ENCODE results near the gene C22orf31. TPM values are rescaled to one million over a fixed set of nuclear protein-coding genes. Genes with fewer than 3 reads are reported as not detected.

The C22orf31 gene
- total RNA-seq, 1 experiment from 2014 or later, result not detected

- Histone ChIP-seq H3K23ac (ENCODE audit: insufficient read length, low read depth, low read length) (no peak overlapping the region), H4K8ac (replicated peaks; ENCODE audit: insufficient read length, low read depth, low read length) (no peak overlapping the region), H3K9me3 (ENCODE audit: control insufficient read depth, low read depth, low read length) (no peaks in the 10 kb centered on the region), H2BK12ac (ENCODE audit: insufficient read length, low read depth, low read length) (no peak overlapping the region), H3K27me3 (ENCODE audit: insufficient read depth, low read length) (no peaks in the 10 kb centered on the region; the same call in 1 of the 2 replicates), H3K18ac (ENCODE audit: insufficient read length, low read depth, low read length) (no peak overlapping the region), H3K56ac (ENCODE audit: insufficient read length, low read depth, low read length) (no peak overlapping the region), H2BK5ac (ENCODE audit: insufficient read length, low read length) (no peak overlapping the region), H3K4me2 (ENCODE audit: insufficient read depth, insufficient read length, low read length) (no peak overlapping the region), H3K79me1 (ENCODE audit: insufficient read depth, low read depth, low read length, poor library complexity, severe bottlenecking) (no peaks in the 10 kb centered on the region), H2AK5ac (ENCODE audit: insufficient read length, low read length) (no peak overlapping the region), H2AFZ (ENCODE audit: low read length) (no peak overlapping the region), H4K91ac (ENCODE audit: insufficient read length, low read depth, low read length) (no peak overlapping the region), H3K79me2 (ENCODE audit: insufficient read depth, low read length) (no peaks in the 10 kb centered on the region), H2BK20ac (ENCODE audit: low read depth, low read length, poor library complexity, severe bottlenecking) (no peak overlapping the region), H3T11ph (ENCODE audit: low read length) (no peak overlapping the region), H3K9ac (ENCODE audit: extremely low read depth, insufficient read length, low read length) (no peak overlapping the region), H4K20me1 (ENCODE audit: control insufficient read depth, insufficient read depth, insufficient read length) (no peaks in the 10 kb centered on the region), H3K14ac (ENCODE audit: insufficient read depth, low read length) (no peak overlapping the region), H3K4ac (ENCODE audit: low read depth, low read length) (no peak overlapping the region), H3K4me1 (ENCODE audit: insufficient read depth, low read length) (peaks cover 3% of the 10 kb centered on the region), H2BK15ac (ENCODE audit: low read depth, low read length) (no peak overlapping the region), H3K23me2 (ENCODE audit: insufficient read length, low read depth, low read length, poor library complexity, severe bottlenecking) (peaks cover 5% of the 10 kb centered on the region), H2BK120ac (ENCODE audit: low read depth, low read length, poor library complexity, severe bottlenecking) (no peak overlapping the region), H4K5ac (ENCODE audit: insufficient read length, low read depth, low read length) (no peak overlapping the region), H3K27ac (ENCODE audit: insufficient read length, low read depth, low read length) (no peak overlapping the region)
- Mint-ChIP-seq H3K27me3 (ENCODE audit: low read depth) (peaks cover 24% of the 10 kb centered on the region), H3K4me1 (peaks cover 27 to 30% of the 10 kb centered on the region in 2 experiments), H3K36me3 (ENCODE audit: insufficient read depth in 1 of 3, low read depth in 3 of 3) (no peaks in the 10 kb centered on the region), H3K27ac (no peak overlapping the region), H3K9me3 (no peaks in the 10 kb centered on the region), H3K4me3 (no peak overlapping the region)
- no peak for DNase-seq
- TF ChIP-seq, protein P1, sequence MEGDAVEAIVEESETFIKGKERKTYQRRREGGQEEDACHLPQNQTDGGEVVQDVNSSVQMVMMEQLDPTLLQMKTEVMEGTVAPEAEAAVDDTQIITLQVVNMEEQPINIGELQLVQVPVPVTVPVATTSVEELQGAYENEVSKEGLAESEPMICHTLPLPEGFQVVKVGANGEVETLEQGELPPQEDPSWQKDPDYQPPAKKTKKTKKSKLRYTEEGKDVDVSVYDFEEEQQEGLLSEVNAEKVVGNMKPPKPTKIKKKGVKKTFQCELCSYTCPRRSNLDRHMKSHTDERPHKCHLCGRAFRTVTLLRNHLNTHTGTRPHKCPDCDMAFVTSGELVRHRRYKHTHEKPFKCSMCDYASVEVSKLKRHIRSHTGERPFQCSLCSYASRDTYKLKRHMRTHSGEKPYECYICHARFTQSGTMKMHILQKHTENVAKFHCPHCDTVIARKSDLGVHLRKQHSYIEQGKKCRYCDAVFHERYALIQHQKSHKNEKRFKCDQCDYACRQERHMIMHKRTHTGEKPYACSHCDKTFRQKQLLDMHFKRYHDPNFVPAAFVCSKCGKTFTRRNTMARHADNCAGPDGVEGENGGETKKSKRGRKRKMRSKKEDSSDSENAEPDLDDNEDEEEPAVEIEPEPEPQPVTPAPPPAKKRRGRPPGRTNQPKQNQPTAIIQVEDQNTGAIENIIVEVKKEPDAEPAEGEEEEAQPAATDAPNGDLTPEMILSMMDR (conservative IDR thresholded peaks at IDR 0.05), result no peak
- no CpG with 5 or more reads among the region's 6 CpGs for WGBS (ENCODE audit: extremely low coverage, insufficient read length, low lambda C conversion rate)
These were observed 17.2 kb upstream of the C22orf31 start for GRCh38 chr22:29078869-29079207.

Data from H9 (cell line).